Calu3 (cell line): Measurements from ENCODE around the gene TSPAN5. TPM values are rescaled to one million over a fixed set of nuclear protein-coding genes. Genes with fewer than 3 reads are reported as not detected.

Experiments used
- BruUV-seq: library from RNA; stranded (reverse); fragments of 400-500 nt; replicated peaks from 2 replicates; lab custom pipeline; 2021; lab: Mats Ljungman, UMichigan
- CTCF ChIA-PET: fragments of 300-600 bp; sonication (Branson Sonifier 250); formaldehyde crosslinking; loops from one replicate; lab custom pipeline; 2022; ENCODE audit warnings: antibody characterized with exemption; lab: Charles Lee
- DNase-seq: peaks from one replicate; pipeline ENCODE4 v3.0.0; 2022
- H3K27ac Mint-ChIP-seq: one replicate; pipeline ENCODE4 v1.8.0; 2022; ENCODE audit warnings: mixed read lengths; ENCODE audit not compliant: unreplicated experiment
- H3K27me3 Mint-ChIP-seq: one replicate; pipeline ENCODE4 v1.8.0; 2022; ENCODE audit warnings: mixed read lengths; ENCODE audit not compliant: unreplicated experiment
- H3K36me3 Mint-ChIP-seq: one replicate; pipeline ENCODE4 v1.8.0; 2022; ENCODE audit warnings: mild to moderate bottlenecking, moderate library complexity, mixed read lengths; ENCODE audit not compliant: insufficient read depth, unreplicated experiment
- H3K4me1 Mint-ChIP-seq: one replicate; pipeline ENCODE4 v1.8.0; 2022; ENCODE audit warnings: mild to moderate bottlenecking, low read depth, mixed read lengths; ENCODE audit not compliant: unreplicated experiment
- H3K4me3 Mint-ChIP-seq: one replicate; pipeline ENCODE4 v1.8.0; 2022; ENCODE audit warnings: mild to moderate bottlenecking, low read depth, moderate library complexity, mixed read lengths; ENCODE audit not compliant: unreplicated experiment
- H3K9me3 Mint-ChIP-seq: one replicate; pipeline ENCODE4 v1.8.0; 2022; ENCODE audit warnings: low read depth, mixed read lengths; ENCODE audit not compliant: unreplicated experiment
- CTCF ChIP-seq: fragments of 200-600 bp; IDR thresholded peaks from one replicate; pipeline ENCODE4 v1.8.0; 2022; ENCODE audit warnings: antibody characterized with exemption; ENCODE audit not compliant: unreplicated experiment
- intact Hi-C: fragments of 100-400 bp; cut with micrococcal nuclease; formaldehyde crosslinking; loops from one replicate; pipeline ENCODE4 v1.10.0; 2022; ENCODE audit not compliant: unreplicated experiment
- total RNA-seq: library from RNA; stranded (reverse); gene quantifications from 2 replicates; pipeline ENCODE4 v1.2.3, GENCODE V29; 2022

Gene TSPAN5
- total RNA-seq, 1 experiment from 2014 or later = 4.8 TPM

GRCh38 chr4:98689507-98690174 is 31.2 kb upstream of the TSPAN5 start:
- intact Hi-C loops = no loop called here
- H3K27ac Mint-ChIP-seq = no peak overlapping the region
- H3K4me3 Mint-ChIP-seq = no peak overlapping the region
- H3K36me3 Mint-ChIP-seq = no peaks in the 10 kb centered on the region
- DNase-seq = no peak
- no TSS peak for BruUV-seq
- no peak for TF ChIP-seq CTCF
- CTCF ChIA-PET = interaction anchor here (0.7 kb wide), 1 partner anchor 133 kb away, joined by 3 read pairs; no protein-coding TSS in a partner anchor
- no peaks in the 10 kb centered on the region for H3K4me1 Mint-ChIP-seq
- H3K27me3 Mint-ChIP-seq = no peaks in the 10 kb centered on the region
- H3K9me3 Mint-ChIP-seq = peaks cover 3% of the 10 kb centered on the region

GRCh38 chr4:98688411-98689290 is 30.2 kb upstream of the TSPAN5 start:
- no TSS peak for BruUV-seq
- no peak for TF ChIP-seq CTCF
- intact Hi-C loops = no loop called here
- peaks cover 3% of the 10 kb centered on the region for H3K9me3 Mint-ChIP-seq
- CTCF ChIA-PET = no interaction called here
- no peak overlapping the region for H3K4me3 Mint-ChIP-seq
- no peak for DNase-seq
- H3K4me1 Mint-ChIP-seq = no peaks in the 10 kb centered on the region
- H3K27me3 Mint-ChIP-seq = no peaks in the 10 kb centered on the region
- no peaks in the 10 kb centered on the region for H3K36me3 Mint-ChIP-seq
- H3K27ac Mint-ChIP-seq = no peak overlapping the region

- CTCF ChIA-PET = interaction anchor here (0.8 kb wide), 1 partner anchor 1667 kb away, joined by 3 read pairs; no protein-coding TSS in a partner anchor
- H3K36me3 Mint-ChIP-seq = no peaks in the 10 kb centered on the region
- H3K4me1 Mint-ChIP-seq = no peaks in the 10 kb centered on the region
- TF ChIP-seq CTCF = no peak
- H3K4me3 Mint-ChIP-seq = no peak overlapping the region
- no peaks in the 10 kb centered on the region for H3K27me3 Mint-ChIP-seq
- peaks cover 3% of the 10 kb centered on the region for H3K9me3 Mint-ChIP-seq
- no peak overlapping the region for H3K27ac Mint-ChIP-seq
- no TSS peak for BruUV-seq
- DNase-seq = no peak
- intact Hi-C loops = no loop called here
These were observed 29.5 kb upstream of the TSPAN5 start for GRCh38 chr4:98687876-98688275.

- TF ChIP-seq CTCF = no peak
- Mint-ChIP-seq H3K27me3 (no peaks in the 10 kb centered on the region), H3K4me1 (no peaks in the 10 kb centered on the region), H3K4me3 (no peak overlapping the region), H3K27ac (no peak overlapping the region), H3K36me3 (no peaks in the 10 kb centered on the region), H3K9me3 (peaks cover 3% of the 10 kb centered on the region)
- BruUV-seq = no TSS peak
- intact Hi-C loops = no loop called here
- DNase-seq = no peak
- CTCF ChIA-PET = interaction anchor here (0.8 kb wide), 1 partner anchor 1666 kb away, joined by 3 read pairs; no protein-coding TSS in a partner anchor
These were observed 28.4 kb upstream of the TSPAN5 start for GRCh38 chr4:98686847-98687246.
